GM21515 (cell line): Measurements from ENCODE around the gene TBC1D16.

ENCODE experiments used
- ATAC-seq: cut with Tn5 transposase; IDR thresholded peaks from one replicate; pipeline ENCODE4 v1.9.1; 2021; ENCODE audit not compliant: unreplicated experiment

Gene TBC1D16

DNA sequence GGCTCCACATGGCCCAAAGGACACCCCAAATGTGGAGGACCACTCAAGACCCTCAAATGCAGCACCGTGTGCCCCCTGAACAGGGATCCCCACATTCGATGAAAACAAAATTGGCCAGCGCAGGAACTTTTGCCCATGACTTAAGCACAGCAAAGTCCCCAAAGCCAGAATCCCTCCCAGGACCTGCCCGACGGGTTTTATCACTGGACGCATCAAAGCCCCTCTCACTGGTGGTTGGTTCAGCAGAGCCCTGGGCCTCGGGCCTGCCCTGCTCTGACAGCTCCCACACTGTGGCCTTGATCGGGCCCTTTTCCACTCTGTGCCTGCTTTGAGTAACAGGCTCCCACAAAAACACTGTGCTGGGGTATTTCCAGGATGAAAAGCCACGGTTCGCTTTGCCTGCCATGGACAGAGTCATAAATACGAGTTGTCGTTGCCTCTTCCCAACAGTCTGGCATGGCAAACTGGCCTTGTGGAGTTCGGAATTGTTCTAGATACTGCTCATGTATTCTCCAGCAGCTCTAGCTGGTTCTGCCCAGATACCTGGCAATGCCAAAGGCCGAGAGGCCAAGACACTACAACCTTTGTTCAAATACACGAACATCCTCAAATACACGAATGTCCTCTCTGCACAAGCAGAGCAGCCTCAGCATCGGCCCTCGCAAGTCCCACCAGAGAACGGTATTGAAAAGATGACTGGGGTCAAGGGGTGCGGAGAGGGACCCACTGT, 46.4 kb downstream of the TBC1D16 start:
- no peak for ATAC-seq

DNA sequence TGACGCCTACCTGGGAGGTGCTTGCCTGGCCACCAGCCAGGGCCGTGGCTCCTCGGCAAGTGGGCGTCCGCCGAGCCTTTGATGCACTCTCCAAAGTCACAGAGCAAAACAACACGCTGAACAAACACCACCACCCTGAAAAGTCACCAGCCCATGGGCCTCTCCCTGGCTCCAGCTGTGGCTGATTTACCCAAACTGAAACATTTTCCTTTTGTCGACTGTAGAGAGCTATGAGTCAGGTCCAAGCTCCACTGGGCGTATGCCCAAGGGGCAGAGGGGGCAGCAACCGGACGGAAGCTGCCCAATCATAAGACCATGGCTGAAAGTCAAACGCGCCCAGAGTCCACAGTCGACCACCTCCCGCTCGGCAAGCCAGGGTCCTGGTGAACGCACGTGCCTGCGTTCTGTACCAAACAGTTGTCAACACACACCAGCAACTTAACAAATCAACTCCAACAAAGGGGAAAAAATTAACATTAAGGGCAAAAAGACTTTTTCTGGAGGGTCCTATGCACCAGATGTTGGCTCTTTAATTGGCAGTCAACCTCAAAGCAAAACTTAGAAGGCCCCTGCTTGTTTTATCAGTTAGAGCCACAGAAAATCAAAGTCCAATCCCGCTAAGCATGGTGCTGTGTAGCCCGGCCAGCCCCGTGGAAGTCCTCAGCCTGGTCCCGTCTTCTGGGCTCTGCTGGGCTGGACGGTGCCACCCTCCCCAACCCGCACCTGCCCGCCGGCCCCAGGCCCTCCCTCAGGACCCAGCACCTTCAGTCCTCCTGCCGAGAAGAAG, 47.3 kb downstream of the TBC1D16 start:
- ATAC-seq = no peak

DNA sequence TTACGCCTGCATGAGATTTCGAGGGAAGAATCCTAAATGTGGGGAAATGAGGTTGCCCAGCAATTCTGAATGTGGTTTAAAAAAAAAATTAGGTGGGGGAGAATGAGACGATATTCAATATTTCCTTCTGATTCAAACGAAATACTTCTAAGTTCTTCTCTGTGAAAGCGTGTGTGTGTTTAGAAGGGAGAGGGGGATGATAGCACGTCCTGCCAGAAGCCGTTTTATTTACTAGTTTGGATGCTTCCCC, 47.8 kb downstream of the TBC1D16 start:
- no peak for ATAC-seq

DNA sequence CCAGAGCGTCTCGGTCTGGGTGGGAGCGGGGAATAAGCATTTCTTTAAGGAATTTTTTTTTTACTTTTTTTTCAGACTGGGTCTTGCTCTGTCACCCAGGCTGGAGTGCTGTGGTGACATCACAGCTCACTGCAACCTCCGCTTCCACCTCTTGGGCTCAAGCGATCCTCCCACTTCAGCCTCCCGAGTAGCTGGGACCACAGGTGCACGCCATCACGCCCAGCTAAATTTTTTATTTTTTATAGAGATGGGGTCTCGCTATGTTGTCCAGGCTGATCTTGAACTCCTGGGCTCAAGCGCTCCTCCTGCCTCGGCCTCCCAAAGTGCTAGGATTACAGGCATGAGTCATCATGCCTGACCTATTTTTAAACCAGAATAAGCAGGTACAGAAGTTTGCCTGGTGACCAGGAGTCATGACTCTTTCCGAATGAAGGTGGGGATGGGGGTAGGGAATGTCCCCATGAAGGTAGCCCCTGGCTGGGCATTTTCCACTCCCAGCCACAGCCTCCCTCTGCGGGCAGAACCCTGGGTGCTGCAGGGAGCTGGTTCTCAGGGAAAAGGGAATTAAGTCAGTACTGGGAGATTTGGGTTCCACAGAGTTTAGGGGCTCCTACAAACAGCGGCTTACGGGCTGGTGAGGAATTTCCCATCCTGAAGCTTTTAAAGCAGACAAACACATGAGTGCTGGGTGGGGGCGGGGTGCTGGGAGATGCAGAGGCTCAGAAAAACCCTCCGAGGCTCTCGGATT, 48.3 kb downstream of the TBC1D16 start:
- no peak for ATAC-seq

DNA sequence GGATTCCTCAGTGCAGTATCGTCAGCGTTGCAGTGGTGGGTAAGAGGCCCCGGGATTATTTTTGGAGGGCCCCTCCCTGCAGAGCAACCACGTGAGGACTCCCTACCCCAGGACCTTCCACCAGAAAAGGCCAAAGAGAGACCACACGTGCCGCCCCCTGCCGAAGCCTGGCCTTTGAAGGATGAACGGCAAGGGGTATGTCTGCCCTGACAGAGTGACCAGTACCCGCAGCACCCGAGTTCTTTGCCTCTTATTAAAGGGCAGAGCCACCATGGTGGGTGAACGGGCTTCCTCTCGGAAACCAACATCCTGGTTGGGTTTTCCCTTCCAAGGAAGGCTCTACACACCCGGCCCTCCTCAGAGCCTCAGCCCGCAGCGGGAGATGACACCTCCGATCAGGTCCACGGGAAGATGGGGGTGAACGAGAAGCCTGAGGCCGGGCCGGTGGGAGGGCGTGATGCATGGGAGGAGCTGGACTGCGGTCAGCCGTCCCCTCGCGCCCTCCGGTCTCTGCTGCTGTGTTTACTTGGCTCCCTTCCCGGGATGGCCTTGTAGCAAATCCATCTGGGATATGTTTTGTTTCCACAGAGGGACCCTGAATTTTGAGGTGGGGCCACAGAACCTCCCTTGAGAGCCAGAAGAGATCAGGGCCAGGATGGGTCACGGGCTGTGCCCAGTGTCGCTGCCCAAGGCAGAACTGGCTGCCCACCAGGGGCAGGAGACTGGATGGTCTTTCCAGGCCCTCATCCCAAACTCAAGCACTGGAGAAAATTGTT, 49.1 kb downstream of the TBC1D16 start:
- ATAC-seq = no peak

DNA sequence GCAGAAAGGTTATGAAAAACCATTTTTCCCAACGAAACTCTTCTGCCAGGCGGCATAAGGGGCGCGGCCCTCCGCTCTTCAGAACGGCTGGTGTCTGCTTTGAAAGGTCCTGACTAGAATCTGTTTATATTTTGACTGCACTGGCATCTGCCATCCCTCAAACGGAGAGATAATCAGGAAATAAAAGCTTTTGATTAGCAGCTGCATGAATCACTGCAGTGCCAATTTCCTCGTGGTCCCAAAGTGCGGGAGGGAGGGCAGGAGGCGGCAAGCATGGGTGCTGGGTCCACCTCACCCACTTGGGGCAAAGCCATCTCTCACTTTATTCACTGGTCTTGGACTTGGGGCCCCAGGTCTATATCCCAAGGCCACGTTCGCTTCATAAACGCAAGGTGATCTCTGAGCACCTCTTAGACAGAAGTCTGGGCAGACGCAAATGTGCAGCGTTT, 49.7 kb downstream of the TBC1D16 start:
- ATAC-seq = no peak

DNA sequence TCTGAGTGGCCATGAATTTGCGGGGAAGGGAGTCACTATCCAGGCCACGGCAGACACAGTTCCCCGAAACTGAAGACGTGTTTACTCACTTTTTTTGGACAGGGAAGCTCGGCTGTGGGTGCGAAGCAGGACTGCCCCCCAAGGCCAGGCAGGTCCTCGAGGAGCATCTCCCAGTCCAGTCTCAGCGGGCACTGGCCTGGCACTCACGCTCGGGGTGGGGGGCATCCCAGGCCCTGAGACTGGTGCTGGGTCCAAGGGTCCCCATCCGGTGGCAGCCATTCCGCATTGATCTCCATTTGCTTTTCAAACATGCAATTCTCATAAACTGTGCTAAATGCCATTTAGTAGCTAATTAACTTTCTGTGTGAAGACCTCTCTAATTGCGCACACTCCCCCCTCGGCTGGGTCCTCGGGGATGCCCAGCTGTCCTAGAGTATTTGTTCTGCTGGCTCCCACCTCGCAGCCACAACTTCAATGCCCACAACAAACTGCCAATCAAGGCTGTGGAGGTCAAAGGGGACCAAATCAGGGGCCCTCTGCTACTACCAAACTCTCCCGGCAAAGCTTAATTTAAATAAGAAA, 50.2 kb downstream of the TBC1D16 start:
- ATAC-seq = no peak

DNA sequence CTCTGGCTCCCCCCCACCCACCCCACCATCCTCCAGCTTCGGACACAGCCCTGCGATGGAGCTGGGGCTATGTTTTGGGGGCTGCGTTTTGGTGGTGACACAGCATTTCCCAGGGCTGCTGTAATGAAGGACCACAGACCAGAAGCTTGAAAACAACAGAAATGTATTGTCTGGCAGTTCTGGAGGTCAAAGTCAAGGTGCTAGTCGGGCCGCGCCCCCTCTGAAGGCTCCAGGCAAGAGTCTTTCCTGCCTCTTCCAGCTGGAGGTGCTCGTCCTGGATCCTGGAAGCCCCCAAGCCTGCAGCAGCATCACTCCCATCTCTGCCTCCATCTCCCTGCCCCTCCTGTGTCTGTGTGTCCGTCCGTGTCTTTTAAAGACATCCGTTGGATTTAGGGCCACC, 50.8 kb downstream of the TBC1D16 start:
- ATAC-seq = no peak

DNA sequence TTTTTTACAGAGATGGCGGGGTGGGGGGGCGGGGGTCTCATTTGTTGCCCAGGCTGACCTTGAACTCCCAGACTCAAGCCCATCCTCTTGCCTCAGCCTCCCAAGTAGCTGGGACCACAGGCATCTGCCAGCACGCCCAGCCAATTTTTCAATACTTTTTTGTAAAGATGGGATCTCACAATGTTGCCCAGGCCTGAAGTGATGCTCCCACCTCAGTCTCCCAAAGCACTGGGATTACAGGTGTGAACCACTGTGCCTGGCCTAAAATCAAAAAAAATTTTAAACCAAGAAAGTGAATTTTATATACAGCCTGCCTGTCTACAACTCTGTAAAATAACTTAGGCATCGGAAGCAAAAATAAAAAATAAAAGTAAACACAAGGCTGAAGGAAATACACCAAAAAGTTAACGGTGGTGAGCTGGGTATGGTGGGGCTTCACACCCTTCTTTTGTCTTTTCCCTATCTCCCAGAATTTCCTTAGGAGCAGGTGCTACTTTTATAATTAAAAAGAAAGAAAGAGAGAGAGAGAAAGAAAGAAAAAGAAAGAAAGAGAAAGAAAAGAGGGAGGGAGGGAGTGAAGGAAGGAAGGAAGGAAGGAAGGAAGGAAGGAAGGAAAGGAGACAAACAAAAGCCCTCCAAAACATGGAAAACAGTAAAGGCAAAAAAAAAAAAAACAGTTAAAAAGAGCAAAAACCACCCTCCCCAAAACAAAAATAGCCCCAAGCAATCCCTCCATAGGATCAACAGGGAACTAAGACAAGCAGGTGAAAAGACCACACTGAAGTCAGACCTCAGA, 51.4 kb downstream of the TBC1D16 start:
- ATAC-seq = no peak

DNA sequence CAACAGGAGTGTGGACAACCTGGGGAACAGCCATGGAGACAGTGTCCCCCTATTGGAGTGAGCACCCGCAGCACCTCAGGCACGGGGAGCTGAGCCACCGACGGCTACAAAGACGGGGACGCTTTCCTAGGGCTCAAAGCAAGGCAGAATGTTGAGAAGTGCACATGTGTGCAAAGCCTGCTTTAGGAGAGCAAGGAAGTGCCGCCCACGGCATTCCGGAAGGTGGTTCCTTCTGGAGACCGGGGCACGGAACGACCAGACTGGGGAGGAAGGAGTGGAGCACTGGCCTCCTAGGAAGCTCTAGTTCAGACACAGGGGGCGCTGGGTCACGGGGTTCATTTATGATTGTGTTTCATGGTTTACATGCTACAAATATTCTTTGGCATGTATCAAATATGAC, 52.2 kb downstream of the TBC1D16 start:
- ATAC-seq = no peak

DNA sequence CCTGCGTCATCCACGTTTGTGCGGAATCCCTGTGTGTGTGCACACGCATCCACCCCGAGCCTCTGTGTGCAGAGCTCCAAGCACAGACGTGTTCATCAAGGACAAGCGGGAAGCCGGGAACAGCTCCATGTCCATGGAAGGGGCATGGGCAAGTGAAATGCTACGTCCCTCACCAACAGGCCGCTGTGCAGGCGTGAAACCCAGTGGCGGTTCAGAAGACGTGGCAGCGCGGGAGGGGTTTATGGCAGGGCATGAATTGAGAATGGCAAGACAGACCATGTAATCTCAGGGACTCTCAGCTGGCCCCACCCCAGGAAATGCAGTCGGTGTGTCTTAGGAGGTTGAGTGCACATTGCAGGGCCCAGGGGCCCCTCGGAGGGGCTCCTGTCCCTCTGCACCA, 52.7 kb downstream of the TBC1D16 start:
- ATAC-seq = no peak

DNA sequence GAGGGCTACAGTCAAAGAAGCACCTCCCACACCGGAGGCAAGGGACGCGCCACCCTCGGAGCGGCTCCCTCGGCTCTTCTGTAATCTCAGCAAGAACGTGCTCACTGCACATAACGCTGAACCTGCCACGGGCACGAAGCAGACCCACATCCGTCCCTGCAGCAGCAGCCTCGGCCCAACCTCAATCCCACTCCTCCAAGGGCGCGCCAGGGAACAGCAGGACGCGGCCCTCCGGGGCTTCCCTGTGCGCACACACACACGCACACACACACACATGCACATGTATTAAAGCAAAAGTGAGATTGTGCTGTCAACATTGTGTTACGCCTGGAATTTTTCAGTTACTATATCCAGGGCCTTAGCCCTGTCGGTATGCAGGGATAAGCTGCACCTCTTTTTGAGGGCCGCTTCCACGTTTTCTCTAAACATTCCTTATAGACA, 54.0 kb downstream of the TBC1D16 start:
- no peak for ATAC-seq

DNA sequence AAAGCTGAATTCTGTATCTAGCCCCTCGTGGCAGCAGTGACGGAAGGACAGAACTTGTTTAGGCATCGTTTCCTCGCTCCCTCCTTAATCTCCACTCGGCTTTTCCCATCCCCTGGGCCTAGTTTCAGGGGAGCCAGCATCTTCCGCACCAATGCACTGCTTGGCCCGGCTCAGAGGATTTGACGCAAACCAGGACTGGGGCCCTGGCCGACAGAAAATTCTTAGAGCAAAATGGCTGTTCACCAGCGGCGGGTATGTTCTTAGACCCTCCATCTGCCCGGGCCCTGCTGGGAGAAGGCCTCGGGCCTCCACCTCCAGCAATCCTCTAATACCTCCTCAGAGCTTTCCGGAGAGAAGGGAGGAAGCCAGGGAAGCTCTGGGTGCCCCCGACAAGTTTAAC, 54.6 kb downstream of the TBC1D16 start:
- ATAC-seq = no peak

DNA sequence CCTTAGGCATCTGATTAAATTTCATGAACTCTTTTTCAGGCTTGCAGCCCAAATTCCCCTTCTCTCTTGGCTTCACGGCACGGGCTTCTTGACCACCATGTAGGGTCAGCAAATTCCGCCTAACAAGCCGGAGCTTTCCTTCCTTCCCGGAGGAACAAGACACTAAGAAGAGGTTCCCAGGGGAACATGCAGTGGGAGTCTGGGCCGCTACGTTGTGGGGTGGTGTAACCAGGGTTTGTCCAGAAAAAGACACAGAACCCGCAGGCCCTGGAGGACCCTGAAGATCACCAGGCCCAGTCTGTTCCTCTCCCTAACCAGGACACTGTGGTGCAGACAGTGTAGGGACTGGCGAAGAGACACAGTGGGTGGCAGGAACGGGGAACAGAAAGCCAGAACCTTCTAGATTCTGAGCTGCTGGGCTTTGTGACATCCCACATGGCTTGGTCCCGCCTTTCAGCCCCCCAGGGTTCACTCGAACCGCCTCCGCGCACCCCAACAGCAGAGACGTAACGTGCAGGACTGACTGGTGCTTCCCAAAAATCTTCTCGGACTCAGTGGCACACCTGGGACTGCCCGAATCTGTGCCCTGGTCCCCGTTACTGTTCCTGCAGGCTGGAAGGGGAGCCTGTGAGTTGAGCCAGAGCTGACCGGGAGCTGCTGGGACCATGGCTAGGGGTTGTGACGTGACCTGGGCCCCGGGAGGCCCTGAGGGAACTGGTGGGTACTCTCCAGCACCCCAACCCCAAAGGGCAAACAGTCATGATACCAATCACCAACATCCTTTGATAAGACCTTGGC, 55.2 kb downstream of the TBC1D16 start:
- ATAC-seq = no peak

DNA sequence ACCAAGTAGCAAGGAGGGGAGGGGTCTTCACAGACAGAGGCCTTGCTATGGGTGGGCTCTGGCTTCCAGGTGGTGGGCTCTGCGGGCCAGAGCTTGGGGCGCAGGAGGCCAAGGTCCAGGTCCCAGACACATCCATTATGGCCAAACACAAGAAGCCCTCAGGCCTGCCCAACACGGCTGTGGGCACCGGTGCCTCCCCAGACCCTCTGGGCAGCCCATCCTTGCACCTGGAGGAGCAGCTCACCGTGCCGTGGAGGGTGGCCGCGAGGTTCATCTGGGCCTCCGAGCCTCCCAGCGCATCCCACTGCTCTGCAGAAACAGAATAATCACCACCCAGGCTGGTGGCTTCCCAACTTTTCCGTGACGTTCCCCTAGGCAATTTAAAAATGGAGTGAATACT, 55.9 kb downstream of the TBC1D16 start:
- ATAC-seq = no peak

DNA sequence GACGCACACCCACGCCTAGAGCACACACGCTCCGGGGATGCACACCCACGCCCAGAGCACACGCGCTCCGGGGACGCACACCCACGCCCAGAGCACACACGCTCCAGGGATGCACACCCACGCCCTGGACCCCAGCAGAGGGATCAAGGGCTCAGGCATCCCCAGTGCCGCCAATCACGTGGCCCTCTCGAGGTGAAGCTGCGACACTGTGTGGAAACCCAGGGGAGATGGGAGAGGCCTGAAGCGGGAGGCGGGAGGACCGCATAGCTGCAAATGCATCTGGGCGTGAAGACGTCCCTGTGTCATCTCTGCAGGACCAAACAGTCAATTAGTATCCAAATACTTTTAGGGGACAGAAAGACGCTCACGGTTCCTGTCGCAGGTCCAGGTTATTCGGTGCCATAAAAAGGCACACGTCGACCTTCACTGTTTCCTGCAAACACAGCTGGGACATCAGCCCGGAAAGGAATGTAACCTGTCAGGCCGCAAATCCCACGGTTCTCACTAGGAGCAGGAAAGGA, 56.4 kb downstream of the TBC1D16 start:
- no peak for ATAC-seq

DNA sequence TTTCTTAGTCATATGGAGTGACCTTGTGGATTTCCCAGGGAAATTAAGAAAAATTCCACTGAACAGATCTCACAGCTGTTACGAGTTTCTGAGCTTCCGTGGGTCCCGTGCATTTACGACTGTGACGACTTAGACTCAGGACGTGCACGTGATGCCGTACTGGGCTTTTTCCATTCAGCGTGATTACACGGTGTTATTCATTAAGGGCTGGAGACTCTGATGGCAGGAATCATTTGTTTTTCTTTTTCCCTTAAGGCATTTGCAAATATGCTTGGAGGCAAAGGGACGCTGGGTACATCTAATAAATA, 57.2 kb downstream of the TBC1D16 start:
- no peak for ATAC-seq

DNA sequence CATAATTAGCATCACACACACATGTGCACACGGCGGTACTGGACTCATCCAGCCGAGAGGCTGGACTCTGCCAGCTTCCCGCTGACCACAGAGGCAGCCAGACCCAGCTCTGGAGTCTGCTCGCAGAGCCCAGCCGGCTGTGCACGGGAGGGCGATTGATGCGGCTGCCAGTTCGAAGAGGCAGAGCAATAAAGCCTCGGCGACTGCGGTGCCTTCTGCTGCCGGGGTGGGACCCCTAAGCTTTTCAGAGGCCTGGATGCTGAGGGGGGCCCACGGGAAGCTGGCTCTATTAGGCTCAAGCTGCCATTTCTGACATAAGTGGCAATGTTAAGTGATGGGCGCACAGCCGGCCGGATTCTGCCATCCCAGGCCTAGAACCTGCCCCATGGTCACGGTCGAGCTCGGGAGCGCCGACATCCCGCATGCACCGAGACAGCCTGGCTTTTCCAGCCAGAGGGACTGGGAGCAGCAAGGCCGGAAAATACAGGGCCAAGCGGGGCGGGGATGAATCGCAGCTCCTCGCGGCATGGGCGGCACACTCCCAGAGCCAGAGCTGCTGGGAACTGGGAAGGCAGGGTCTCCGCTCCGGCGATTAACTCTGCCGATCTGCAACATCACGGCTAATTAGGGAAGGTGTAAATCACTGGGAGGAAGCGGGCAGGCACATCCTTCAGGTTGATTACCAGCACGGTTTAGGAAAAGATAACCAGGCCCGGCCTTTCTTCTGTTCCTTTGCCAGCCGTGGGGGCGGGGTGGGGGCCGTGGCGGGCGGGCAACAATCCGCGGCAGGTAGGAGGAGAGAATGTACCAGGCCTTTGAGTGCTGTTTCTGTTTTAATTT, 57.7 kb downstream of the TBC1D16 start:
- no peak for ATAC-seq
